ENCODE results near the gene CENPS. TPM values are rescaled to one million over a fixed set of nuclear protein-coding genes. Genes with fewer than 3 reads are reported as not detected.

The CENPS gene
- total and polyA plus RNA-seq, 2 of the 13 experiments (the other 11 are each of a cell fraction or from before 2014, with no cell fraction given), result 3.3 to 22.0 TPM

GRCh38 chr1:10472220-10473144 is 42.2 kb downstream of the CENPS start, which contains the start of gene DFFA (continued):
- peak; percentile 13; the same call in 1 of the 2 replicates for TF ChIP-seq ZBTB37 (CRISPR knock-in tag; IDR thresholded peaks at IDR 0.05)
- TF ChIP-seq RNF219 (CRISPR knock-in tag; IDR thresholded peaks at IDR 0.05), result no peak
- no peak for TF ChIP-seq NPAS2 (CRISPR knock-in tag; IDR thresholded peaks at IDR 0.05; ENCODE audit: borderline replicate concordance)
- no peak for TF ChIP-seq PRPF4 (IDR thresholded peaks at IDR 0.05; ENCODE audit: low read depth, low read length, poor library complexity, severe bottlenecking)
- peak; percentile 93 for TF ChIP-seq PHF8 (CRISPR knock-in tag; IDR thresholded peaks at IDR 0.05)
- TF ChIP-seq MAFF (IDR thresholded peaks at IDR 0.05; ENCODE audit: low read depth, low read length), result no peak
- TF ChIP-seq POLR2AphosphoS5 (IDR thresholded peaks at IDR 0.05; ENCODE audit: low read depth, low read length), result peak; percentile 81
- TF ChIP-seq ZNF296 (CRISPR knock-in tag; conservative IDR thresholded peaks at IDR 0.05), result no peak
- no peak for TF ChIP-seq REST (IDR thresholded peaks at IDR 0.05; ENCODE audit: borderline replicate concordance in 1 of 2, low read depth in 1 of 2, low read length in 2 of 2)
- TF ChIP-seq HNRNPLL (IDR thresholded peaks at IDR 0.05; ENCODE audit: low read depth, low read length, poor library complexity, severe bottlenecking), result peak; percentile 56
- TF ChIP-seq ESRRA (CRISPR knock-in tag; IDR thresholded peaks at IDR 0.05; ENCODE audit: low read depth), result peak; percentile 69; the same call in 1 of the 2 replicates
- no peak for TF ChIP-seq GZF1 (CRISPR knock-in tag; IDR thresholded peaks at IDR 0.05)
- no peak for TF ChIP-seq ATF7 (IDR thresholded peaks at IDR 0.05)
- TF ChIP-seq ATF7 (CRISPR knock-in tag; IDR thresholded peaks at IDR 0.05), result no peak
- TF ChIP-seq ZFP90 (CRISPR knock-in tag; IDR thresholded peaks at IDR 0.05; ENCODE audit: borderline replicate concordance), result peak; percentile 73; the same call in 1 of the 2 replicates
- peak; percentile 67 for TF ChIP-seq BCL6 (CRISPR knock-in tag; IDR thresholded peaks at IDR 0.05)
- TF ChIP-seq XBP1 (CRISPR knock-in tag; IDR thresholded peaks at IDR 0.05), result no peak
